Karpas-422 (cell line): ENCODE measurements around the gene PGLYRP2. TPM values are rescaled to one million over a fixed set of nuclear protein-coding genes. Genes with fewer than 3 reads are reported as not detected.

Experiments
- DNase-seq: peaks from one replicate; pipeline ENCODE4 v3.0.0-alpha.2; 2015
- H2AFZ ChIP-seq: fragments of 200-600 bp; sonication (generic); 2 replicates; pipeline ENCODE4 v1.6.1; 2014; ENCODE audit warnings: antibody characterized with exemption, low read length, mixed read lengths
- H3K27ac ChIP-seq: fragments of 200-600 bp; sonication (generic); 2 replicates; pipeline ENCODE4 v1.5.1; 2014; ENCODE audit warnings: mild to moderate bottlenecking, low read length, moderate library complexity
- H3K27me3 ChIP-seq: fragments of 200-600 bp; sonication (generic); 2 replicates; pipeline ENCODE4 v1.6.1; 2014; ENCODE audit warnings: low read length, mixed read lengths
- H3K36me3 ChIP-seq: fragments of 200-600 bp; sonication (generic); 2 replicates; pipeline ENCODE4 v1.6.1; 2014; ENCODE audit warnings: low read length, mixed read lengths; ENCODE audit not compliant: insufficient read depth
- H3K4me1 ChIP-seq: fragments of 200-600 bp; sonication (generic); 2 replicates; pipeline ENCODE4 v1.6.1; 2014; ENCODE audit warnings: mild to moderate bottlenecking, low read length, mixed read lengths
- H3K4me2 ChIP-seq: fragments of 200-600 bp; sonication (generic); 2 replicates; pipeline ENCODE4 v1.6.1; 2014; ENCODE audit warnings: low read length, low read depth, mild to moderate bottlenecking; ENCODE audit not compliant: poor library complexity, severe bottlenecking
- H3K4me3 ChIP-seq: fragments of 200-600 bp; sonication (generic); 2 replicates; pipeline ENCODE4 v1.5.1; 2014; ENCODE audit warnings: mild to moderate bottlenecking, antibody characterized with exemption, low read length, mixed read lengths
- H3K79me2 ChIP-seq: fragments of 200-600 bp; sonication (generic); 2 replicates; pipeline ENCODE4 v1.6.1; 2014; ENCODE audit warnings: mild to moderate bottlenecking, low read length, mixed read lengths
- H3K9ac ChIP-seq: fragments of 200-600 bp; sonication (generic); 2 replicates; pipeline ENCODE4 v1.6.0; 2014; ENCODE audit warnings: low read length
- H3K9me2 ChIP-seq: fragments of 200-600 bp; sonication (generic), shearing (Covaris generic); replicated peaks from 2 replicates; pipeline ENCODE4 v1.6.0; 2014; ENCODE audit warnings: mild to moderate bottlenecking, low read length, moderate library complexity; ENCODE audit not compliant: insufficient read depth
- H3K9me3 ChIP-seq: fragments of 300-700, 200-600 bp; sonication (generic); 2 replicates; pipeline ENCODE4 v1.6.1; 2014; ENCODE audit warnings: low read length, mixed read lengths
- H4K20me1 ChIP-seq: fragments of 200-600 bp; sonication (generic); 2 replicates; pipeline ENCODE4 v1.6.1; 2014; ENCODE audit warnings: mild to moderate bottlenecking, antibody characterized with exemption, low read length, low read depth; ENCODE audit not compliant: insufficient read depth
- total RNA-seq: library from RNA; depleted of rRNA; stranded (reverse); fragments of >200 nt; shearing (Covaris generic); gene quantifications from 2 replicates; pipeline ENCODE4 v1.2.3, GENCODE V29; 2014; ENCODE audit warnings: low replicate concordance; rRNA removed

PGLYRP2 gene, protein sequence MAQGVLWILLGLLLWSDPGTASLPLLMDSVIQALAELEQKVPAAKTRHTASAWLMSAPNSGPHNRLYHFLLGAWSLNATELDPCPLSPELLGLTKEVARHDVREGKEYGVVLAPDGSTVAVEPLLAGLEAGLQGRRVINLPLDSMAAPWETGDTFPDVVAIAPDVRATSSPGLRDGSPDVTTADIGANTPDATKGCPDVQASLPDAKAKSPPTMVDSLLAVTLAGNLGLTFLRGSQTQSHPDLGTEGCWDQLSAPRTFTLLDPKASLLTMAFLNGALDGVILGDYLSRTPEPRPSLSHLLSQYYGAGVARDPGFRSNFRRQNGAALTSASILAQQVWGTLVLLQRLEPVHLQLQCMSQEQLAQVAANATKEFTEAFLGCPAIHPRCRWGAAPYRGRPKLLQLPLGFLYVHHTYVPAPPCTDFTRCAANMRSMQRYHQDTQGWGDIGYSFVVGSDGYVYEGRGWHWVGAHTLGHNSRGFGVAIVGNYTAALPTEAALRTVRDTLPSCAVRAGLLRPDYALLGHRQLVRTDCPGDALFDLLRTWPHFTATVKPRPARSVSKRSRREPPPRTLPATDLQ
- total RNA-seq: not detected in 2 replicates

- Histone ChIP-seq H3K4me2 (no peak within 1 kb of the TSS), H4K20me1 (no peaks in the 10 kb centered on the region), H3K9me3 (no peaks in the 10 kb centered on the region), H3K27ac (no peak within 1 kb of the TSS), H3K9ac (no peak within 1 kb of the TSS), H2AFZ (no peak within 1 kb of the TSS), H3K4me3 (no peak within 1 kb of the TSS), H3K4me1 (no peaks in the 10 kb centered on the region), H3K36me3 (no peaks in the 10 kb centered on the region), H3K9me2 (no peaks in the 10 kb centered on the region), H3K27me3 (no peaks in the 10 kb centered on the region), H3K79me2 (no peaks in the 10 kb centered on the region)
- peak; percentile 46 for DNase-seq
These were observed at the start of gene PGLYRP2 for GRCh38 chr19:15479391-15480345. Gene PGLYRP2 (minus strand): TSS chr19:15479501. CDS start chr19:15479371, 130 bp downstream.

DNA sequence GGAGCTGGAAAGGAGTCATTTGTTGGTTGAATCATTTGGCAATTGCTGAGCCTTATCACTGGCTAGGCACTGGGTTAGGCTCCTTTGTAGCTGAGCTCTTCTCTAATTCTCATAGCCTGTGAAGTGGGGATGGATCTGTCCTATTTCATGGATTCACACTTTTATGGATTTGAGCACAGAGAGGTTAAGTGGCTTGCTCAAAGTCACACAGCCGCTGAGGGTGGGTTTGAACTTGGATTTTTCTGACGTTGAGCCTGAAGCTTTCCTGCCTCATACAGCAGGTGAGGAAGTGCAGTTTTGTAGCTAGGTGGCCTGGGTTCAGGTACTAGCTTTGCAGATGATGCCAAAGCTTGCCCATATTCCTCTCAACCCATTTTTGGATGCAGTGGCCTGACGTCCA, 48.4 kb upstream of the PGLYRP2 start:
- no peak overlapping the region for H3K9ac ChIP-seq
- H3K36me3 ChIP-seq: no peaks in the 10 kb centered on the region
- no peaks in the 10 kb centered on the region for H4K20me1 ChIP-seq
- no peaks in the 10 kb centered on the region for H3K4me1 ChIP-seq
- H3K27me3 ChIP-seq: no peaks in the 10 kb centered on the region
- no peaks in the 10 kb centered on the region for H3K9me2 ChIP-seq
- H3K4me3 ChIP-seq: no peak overlapping the region
- H3K4me2 ChIP-seq: no peak overlapping the region
- no peaks in the 10 kb centered on the region for H3K9me3 ChIP-seq
- no peak overlapping the region for H3K27ac ChIP-seq
- no peak for DNase-seq
- no peak overlapping the region for H2AFZ ChIP-seq
- no peaks in the 10 kb centered on the region for H3K79me2 ChIP-seq

DNA sequence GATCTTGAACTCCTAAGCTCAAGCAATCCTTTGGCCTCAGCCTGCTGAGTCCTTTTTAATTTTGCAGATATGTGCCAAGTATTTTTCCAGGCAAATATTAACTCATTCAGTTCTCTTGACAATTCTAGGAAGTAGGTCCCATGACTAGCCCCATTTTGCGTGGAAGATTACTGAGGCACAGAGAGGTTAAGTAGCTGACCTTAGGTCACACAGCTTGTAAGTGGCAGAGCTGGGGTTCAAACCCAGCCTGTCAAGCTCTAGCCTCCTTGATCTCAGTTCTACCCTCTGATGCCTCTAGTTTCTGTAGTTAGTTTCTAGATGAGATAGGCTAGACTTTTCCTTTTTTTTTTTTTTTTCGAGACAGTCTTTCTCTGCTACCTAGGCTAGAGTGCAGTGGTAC, 47.1 kb upstream of the PGLYRP2 start:
- no peaks in the 10 kb centered on the region for H3K4me1 ChIP-seq
- no peaks in the 10 kb centered on the region for H4K20me1 ChIP-seq
- H3K27me3 ChIP-seq: no peaks in the 10 kb centered on the region
- no peak overlapping the region for H3K4me3 ChIP-seq
- H3K9ac ChIP-seq: no peak overlapping the region
- H3K36me3 ChIP-seq: no peaks in the 10 kb centered on the region
- H3K27ac ChIP-seq: no peak overlapping the region
- H3K9me3 ChIP-seq: no peaks in the 10 kb centered on the region
- DNase-seq: no peak
- no peak overlapping the region for H3K4me2 ChIP-seq
- H2AFZ ChIP-seq: no peak overlapping the region
- H3K9me2 ChIP-seq: no peaks in the 10 kb centered on the region
- H3K79me2 ChIP-seq: no peaks in the 10 kb centered on the region

DNA sequence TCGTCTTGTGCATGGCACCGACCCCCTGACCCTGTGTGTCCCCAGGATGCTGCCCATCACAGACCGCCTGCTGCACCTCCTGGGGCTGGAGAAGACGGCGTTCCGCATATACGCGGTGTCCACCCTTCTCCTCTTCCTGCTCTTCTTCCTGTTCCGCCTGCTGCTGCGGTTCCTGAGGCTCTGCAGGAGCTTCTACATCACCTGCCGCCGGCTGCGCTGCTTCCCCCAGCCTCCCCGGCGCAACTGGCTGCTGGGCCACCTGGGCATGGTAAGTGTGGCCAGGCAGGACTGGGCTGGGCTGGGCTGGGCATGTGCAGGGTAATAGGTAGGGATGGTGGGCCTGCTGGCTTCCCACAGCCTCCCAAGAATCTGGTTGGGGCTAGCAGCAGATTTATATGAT, 46.0 kb upstream of the PGLYRP2 start:
- H3K9me3 ChIP-seq: no peaks in the 10 kb centered on the region
- no peaks in the 10 kb centered on the region for H4K20me1 ChIP-seq
- no peak overlapping the region for H3K4me3 ChIP-seq
- no peaks in the 10 kb centered on the region for H3K79me2 ChIP-seq
- H3K27ac ChIP-seq: no peak overlapping the region
- H2AFZ ChIP-seq: no peak overlapping the region
- no peak overlapping the region for H3K9ac ChIP-seq
- H3K4me1 ChIP-seq: no peaks in the 10 kb centered on the region
- no peak overlapping the region for H3K4me2 ChIP-seq
- H3K27me3 ChIP-seq: no peaks in the 10 kb centered on the region
- no peaks in the 10 kb centered on the region for H3K9me2 ChIP-seq
- H3K36me3 ChIP-seq: no peaks in the 10 kb centered on the region
- no peak for DNase-seq

DNA sequence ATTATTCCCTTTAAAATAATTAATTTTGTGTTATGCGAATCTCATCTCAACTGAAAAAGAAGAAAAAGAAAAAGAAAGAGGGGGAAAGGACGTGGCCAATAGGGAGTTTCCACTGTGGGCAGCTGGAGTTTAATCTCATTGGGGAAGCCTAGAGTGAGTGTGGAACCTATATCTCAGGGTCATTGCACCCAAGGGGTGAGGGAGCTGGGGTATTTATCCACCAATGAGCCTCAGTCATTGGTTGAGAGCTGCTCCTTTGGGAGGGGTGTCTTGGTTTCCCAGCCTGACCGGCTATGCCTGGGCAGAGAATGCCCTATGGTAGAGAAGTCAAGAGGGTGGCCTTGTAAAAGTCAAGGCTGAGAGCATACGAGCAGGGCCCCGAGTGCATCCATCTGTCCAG, 45.5 kb upstream of the PGLYRP2 start:
- no peaks in the 10 kb centered on the region for H4K20me1 ChIP-seq
- H3K4me2 ChIP-seq: no peak overlapping the region
- H2AFZ ChIP-seq: no peak overlapping the region
- H3K27ac ChIP-seq: no peak overlapping the region
- no peaks in the 10 kb centered on the region for H3K36me3 ChIP-seq
- H3K9me3 ChIP-seq: no peaks in the 10 kb centered on the region
- no peaks in the 10 kb centered on the region for H3K27me3 ChIP-seq
- H3K9ac ChIP-seq: no peak overlapping the region
- H3K4me1 ChIP-seq: no peaks in the 10 kb centered on the region
- H3K4me3 ChIP-seq: no peak overlapping the region
- no peaks in the 10 kb centered on the region for H3K9me2 ChIP-seq
- no peak for DNase-seq
- no peaks in the 10 kb centered on the region for H3K79me2 ChIP-seq

DNA sequence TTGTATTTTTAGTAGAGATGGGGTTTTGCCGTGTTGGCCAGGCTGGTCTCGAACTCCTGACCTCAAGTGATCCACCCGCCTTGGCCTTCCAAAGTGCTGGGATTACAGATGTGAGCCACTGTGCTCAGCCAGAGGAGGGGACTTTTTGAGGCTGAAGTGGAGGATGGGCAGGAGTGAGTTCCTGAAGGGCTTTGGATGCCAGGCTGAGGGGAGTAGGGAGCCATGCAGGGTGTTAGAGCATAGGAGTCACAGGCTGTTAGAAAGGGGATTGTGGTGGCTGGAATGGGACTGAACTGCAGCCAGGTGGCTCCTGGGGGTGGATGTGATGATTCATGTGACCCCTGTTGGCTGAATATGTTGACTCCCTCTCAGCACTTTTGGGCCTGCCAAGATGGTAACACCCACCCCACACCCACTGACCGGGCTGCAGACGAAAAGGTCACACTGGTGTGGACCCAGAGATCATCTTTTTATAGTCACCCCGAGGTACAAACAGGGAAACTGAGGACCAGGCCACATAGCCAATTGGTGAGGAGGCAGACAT, 40.2 kb upstream of the PGLYRP2 start:
- Histone ChIP-seq H3K9ac (no peak overlapping the region), H3K9me3 (peaks cover 4% of the 10 kb centered on the region; the same call in 1 of the 2 replicates), H3K79me2 (no peaks in the 10 kb centered on the region), H3K9me2 (no peaks in the 10 kb centered on the region), H3K4me2 (no peak overlapping the region), H3K4me1 (no peaks in the 10 kb centered on the region), H4K20me1 (no peaks in the 10 kb centered on the region), H3K4me3 (no peak overlapping the region), H3K27ac (no peak overlapping the region), H3K27me3 (no peaks in the 10 kb centered on the region), H2AFZ (no peak overlapping the region), H3K36me3 (no peaks in the 10 kb centered on the region)
- DNase-seq: no peak

GRCh38 chr19:15517778-15518177, 38.5 kb upstream of the PGLYRP2 start:
- Histone ChIP-seq H3K4me1 (no peaks in the 10 kb centered on the region), H4K20me1 (no peaks in the 10 kb centered on the region), H3K27ac (no peak overlapping the region), H3K9me2 (no peaks in the 10 kb centered on the region), H3K4me3 (no peak overlapping the region), H3K79me2 (no peaks in the 10 kb centered on the region), H3K4me2 (no peak overlapping the region), H3K36me3 (no peaks in the 10 kb centered on the region), H2AFZ (no peak overlapping the region), H3K27me3 (no peaks in the 10 kb centered on the region), H3K9me3 (peaks cover 4% of the 10 kb centered on the region; the same call in 1 of the 2 replicates), H3K9ac (no peak overlapping the region)
- no peak for DNase-seq
